Activated B cell treated with CpG ODN at 0.5 μM for 24 hours (primary cell): ENCODE results near the gene MAGEB4. TPM values are rescaled to one million over a fixed set of nuclear protein-coding genes. Genes with fewer than 3 reads are reported as not detected.
"Not testable (repeated sequence)": the region's sequence is repeated elsewhere in the genome, so short reads cannot be mapped to it uniquely, and the experiment has no call there.

Source experiments
- ATAC-seq: fragments of 200-7000 bp; cut with Tn5 transposase; one replicate; pipeline ENCODE4 v1.10.0; 2021; ENCODE audit warnings: low read depth, mild to moderate bottlenecking, moderate library complexity
- CTCF ChIA-PET: fragments of 350-600 bp; sonication (Branson Sonifier 250); formaldehyde crosslinking; loops from one replicate; lab custom pipeline; 2021; ENCODE audit warnings: antibody characterized with exemption; lab: Charles Lee
- POLR2A ChIA-PET: fragments of 350-600 bp; sonication (Branson Sonifier 250); formaldehyde crosslinking; loops from one replicate; lab custom pipeline; 2021; ENCODE audit warnings: antibody characterized with exemption; lab: Charles Lee
- DNase-seq: peaks from one replicate; pipeline ENCODE4 v3.0.0; 2022
- H3K27ac Mint-ChIP-seq: one replicate; pipeline ENCODE4 v1.8.0; 2020; ENCODE audit warnings: mixed read lengths
- H3K27me3 Mint-ChIP-seq: one replicate; pipeline ENCODE4 v1.8.0; 2021; ENCODE audit warnings: mixed read lengths
- H3K36me3 Mint-ChIP-seq: one replicate; pipeline ENCODE4 v1.8.0; 2021; ENCODE audit warnings: low read depth, mixed read lengths
- H3K4me1 Mint-ChIP-seq: one replicate; pipeline ENCODE4 v1.8.0; 2021; ENCODE audit warnings: mixed read lengths
- H3K4me3 Mint-ChIP-seq: one replicate; pipeline ENCODE4 v1.8.0; 2020; ENCODE audit warnings: mild to moderate bottlenecking, mixed read lengths
- H3K9me3 Mint-ChIP-seq: one replicate; pipeline ENCODE4 v1.8.0; 2020; ENCODE audit warnings: mixed read lengths
- intact Hi-C: fragments of 100-400 bp; cut with micrococcal nuclease; formaldehyde crosslinking; loops from one replicate; pipeline ENCODE4 v1.15.1; 2024
- total RNA-seq: library from RNA; stranded (reverse); gene quantifications from 2 replicates; pipeline ENCODE4 v1.2.3, GENCODE V29; 2022
- TF ChIP-seq, protein P1 (sequence below): fragments of 200-600 bp; IDR thresholded peaks from one replicate; pipeline ENCODE4 v1.8.0; 2022; ENCODE audit warnings: antibody characterized with exemption, mild to moderate bottlenecking

The MAGEB4 gene, protein sequence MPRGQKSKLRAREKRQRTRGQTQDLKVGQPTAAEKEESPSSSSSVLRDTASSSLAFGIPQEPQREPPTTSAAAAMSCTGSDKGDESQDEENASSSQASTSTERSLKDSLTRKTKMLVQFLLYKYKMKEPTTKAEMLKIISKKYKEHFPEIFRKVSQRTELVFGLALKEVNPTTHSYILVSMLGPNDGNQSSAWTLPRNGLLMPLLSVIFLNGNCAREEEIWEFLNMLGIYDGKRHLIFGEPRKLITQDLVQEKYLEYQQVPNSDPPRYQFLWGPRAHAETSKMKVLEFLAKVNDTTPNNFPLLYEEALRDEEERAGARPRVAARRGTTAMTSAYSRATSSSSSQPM
- not detected in 2 replicates for total RNA-seq

DNA sequence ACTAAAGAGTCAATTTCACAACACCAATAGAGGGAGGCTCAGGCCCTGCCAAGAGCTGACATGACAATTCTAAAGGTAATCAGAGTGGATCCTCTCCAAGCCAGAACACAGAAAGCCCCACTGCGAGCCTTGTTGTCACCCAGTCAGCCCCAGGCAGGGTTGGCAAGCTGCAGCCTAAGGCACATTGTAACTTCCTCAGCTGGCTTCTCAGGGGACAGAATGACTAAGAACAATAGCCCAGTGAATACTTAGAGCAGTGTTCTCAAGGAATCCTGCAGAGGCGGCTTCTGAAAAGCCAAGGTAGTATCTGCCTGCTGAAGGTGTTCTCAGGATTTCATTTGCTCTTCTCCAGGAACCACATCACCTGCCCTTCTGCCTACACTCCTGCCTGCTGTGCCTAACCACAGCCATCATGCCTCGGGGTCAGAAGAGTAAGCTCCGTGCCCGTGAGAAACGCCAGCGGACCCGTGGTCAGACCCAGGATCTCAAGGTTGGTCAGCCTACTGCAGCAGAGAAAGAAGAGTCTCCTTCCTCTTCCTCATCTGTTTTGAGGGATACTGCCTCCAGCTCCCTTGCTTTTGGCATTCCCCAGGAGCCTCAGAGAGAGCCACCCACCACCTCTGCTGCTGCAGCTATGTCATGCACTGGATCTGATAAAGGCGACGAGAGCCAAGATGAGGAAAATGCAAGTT, at the start of gene MAGEB4:
MAGEB4 (plus strand) TSS at position 277 of the 692 bp plus-strand sequence; CDS start at position 413, 136 bp downstream.
- ATAC-seq (no peak), DNase-seq (no peak)
- Mint-ChIP-seq H3K9me3 (no peaks in the 10 kb centered on the region), H3K4me1 (no peaks in the 10 kb centered on the region), H3K4me3 (no peak within 1 kb of the TSS), H3K36me3 (no peaks in the 10 kb centered on the region), H3K27ac (no peak within 1 kb of the TSS), H3K27me3 (no peaks in the 10 kb centered on the region)
- ChIA-PET POLR2A (no interaction called here), CTCF (no interaction called here)
- TF ChIP-seq, protein P1, sequence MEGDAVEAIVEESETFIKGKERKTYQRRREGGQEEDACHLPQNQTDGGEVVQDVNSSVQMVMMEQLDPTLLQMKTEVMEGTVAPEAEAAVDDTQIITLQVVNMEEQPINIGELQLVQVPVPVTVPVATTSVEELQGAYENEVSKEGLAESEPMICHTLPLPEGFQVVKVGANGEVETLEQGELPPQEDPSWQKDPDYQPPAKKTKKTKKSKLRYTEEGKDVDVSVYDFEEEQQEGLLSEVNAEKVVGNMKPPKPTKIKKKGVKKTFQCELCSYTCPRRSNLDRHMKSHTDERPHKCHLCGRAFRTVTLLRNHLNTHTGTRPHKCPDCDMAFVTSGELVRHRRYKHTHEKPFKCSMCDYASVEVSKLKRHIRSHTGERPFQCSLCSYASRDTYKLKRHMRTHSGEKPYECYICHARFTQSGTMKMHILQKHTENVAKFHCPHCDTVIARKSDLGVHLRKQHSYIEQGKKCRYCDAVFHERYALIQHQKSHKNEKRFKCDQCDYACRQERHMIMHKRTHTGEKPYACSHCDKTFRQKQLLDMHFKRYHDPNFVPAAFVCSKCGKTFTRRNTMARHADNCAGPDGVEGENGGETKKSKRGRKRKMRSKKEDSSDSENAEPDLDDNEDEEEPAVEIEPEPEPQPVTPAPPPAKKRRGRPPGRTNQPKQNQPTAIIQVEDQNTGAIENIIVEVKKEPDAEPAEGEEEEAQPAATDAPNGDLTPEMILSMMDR, result no peak
- intact Hi-C loops, result no loop called here

DNA sequence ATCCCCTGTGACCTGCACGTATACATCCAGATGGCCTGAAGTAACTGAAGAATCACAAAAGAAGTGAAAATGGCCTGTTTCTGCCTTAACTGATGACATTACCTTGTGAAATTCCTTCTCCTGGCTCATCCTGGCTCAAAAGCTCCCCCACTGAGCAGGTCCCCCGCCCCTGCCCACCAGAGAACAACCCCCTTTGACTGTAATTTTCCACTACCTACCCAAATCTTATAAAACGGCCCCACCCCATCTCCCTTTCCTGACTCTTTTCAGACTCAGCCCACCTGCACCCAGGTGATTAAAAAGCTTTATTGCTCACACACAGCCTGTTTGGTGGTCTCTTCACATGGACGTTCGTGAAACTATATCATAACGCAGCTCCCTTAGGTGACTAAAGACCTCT, 47.9 kb upstream of the MAGEB4 start:
- CTCF ChIA-PET, intact Hi-C loops, H3K4me3 Mint-ChIP-seq, H3K36me3 Mint-ChIP-seq, H3K4me1 Mint-ChIP-seq, H3K27ac Mint-ChIP-seq, ATAC-seq, H3K27me3 Mint-ChIP-seq, DNase-seq, POLR2A ChIA-PET, H3K9me3 Mint-ChIP-seq: not testable (repeated sequence)

DNA sequence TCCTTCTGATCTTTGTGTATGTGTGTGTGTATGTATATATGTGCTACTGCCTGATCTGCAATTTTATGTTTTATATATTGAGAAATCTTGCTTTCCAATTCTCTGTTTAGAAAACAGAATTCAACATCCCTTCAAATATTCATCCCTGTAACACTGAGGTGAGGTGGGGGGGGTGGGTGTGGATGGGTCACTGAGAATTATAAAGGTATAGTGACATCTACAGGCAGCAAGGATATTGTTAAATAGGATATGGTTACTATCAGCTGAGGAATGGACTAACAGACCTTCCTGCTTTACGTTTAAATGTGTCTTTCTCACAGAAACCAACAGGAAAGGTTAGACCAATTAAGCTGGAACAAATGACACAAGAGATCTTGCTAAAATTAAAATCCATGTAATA, 45.5 kb upstream of the MAGEB4 start:
- TF ChIP-seq, protein P1, result no peak
- ChIA-PET POLR2A (no interaction called here), CTCF (no interaction called here)
- ATAC-seq (no peak), DNase-seq (no peak)
- H3K4me1 Mint-ChIP-seq, result no peaks in the 10 kb centered on the region
- H3K36me3 Mint-ChIP-seq, result no peaks in the 10 kb centered on the region
- intact Hi-C loops, result no loop called here
- no peak overlapping the region for H3K27ac Mint-ChIP-seq
- H3K4me3 Mint-ChIP-seq, result no peak overlapping the region
- H3K27me3 Mint-ChIP-seq, result peaks cover 4% of the 10 kb centered on the region
- H3K9me3 Mint-ChIP-seq, result no peaks in the 10 kb centered on the region

DNA sequence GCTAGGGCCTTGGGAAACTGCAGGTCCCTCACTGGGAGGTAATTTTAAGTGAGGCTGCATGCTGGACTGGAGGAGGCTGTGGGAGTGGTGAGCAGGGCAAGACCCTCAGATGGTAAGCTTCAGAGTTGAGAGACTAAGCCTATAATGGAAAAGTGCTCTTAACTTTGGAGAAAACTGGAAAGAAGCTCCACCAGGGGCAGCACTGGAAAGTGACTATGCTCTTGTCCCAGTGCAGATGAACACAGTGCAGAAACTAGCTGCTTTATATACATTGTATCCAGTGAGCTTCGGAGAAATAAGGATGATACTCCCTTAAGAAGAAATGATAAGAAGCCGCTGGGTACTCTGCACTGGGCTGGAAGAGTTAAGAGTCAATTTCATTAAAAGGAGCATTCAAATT, 29.6 kb upstream of the MAGEB4 start:
- intact Hi-C loops, result no loop called here
- no peak for ATAC-seq
- no peaks in the 10 kb centered on the region for H3K36me3 Mint-ChIP-seq
- TF ChIP-seq, protein P1, result no peak
- no peaks in the 10 kb centered on the region for H3K4me1 Mint-ChIP-seq
- H3K4me3 Mint-ChIP-seq, result no peak overlapping the region
- POLR2A ChIA-PET, result no interaction called here
- H3K27me3 Mint-ChIP-seq, result no peaks in the 10 kb centered on the region
- no peak overlapping the region for H3K27ac Mint-ChIP-seq
- CTCF ChIA-PET, result no interaction called here
- H3K9me3 Mint-ChIP-seq, result no peaks in the 10 kb centered on the region
- no peak for DNase-seq

DNA sequence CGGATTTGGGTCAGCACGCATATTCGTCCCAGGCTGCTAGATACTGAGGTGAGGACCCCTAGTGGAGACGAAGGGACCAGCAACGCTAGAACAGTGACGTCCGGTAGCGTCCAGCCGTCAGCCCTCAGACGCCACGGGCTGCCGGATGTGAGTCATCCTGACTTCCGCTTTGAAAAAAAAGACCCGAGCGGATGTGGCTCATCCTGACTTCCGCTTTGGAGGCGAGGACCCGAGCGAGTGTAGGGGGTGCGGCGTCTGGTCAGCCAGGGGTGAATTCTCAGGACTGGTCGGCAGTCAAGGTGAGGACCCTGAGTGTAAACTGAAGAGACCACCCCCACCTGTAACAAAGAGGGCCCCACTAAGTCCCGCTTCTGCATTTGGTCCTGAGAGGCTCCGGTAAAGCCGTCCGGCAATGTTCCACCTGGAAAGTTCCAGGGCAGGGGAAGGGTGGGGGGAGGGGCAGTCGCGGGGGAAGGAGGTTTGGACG, 26.4 kb upstream of the MAGEB4 start, which contains the start of gene MAGEB2:
MAGEB2 (plus strand) TSS at position 207 of the 487 bp plus-strand sequence. CDS start 3,018 bp downstream, outside the sequence.
- CTCF ChIA-PET, result no interaction called here

More for the DNA sequence above, 26.4 kb upstream of the MAGEB4 start, which contains the start of gene MAGEB2:
- POLR2A ChIA-PET, result no interaction called here
- DNase-seq (no peak), ATAC-seq (no peak)
- H3K27me3 Mint-ChIP-seq, result no peaks in the 10 kb centered on the region
- no peak within 1 kb of the TSS for H3K27ac Mint-ChIP-seq
- H3K4me1 Mint-ChIP-seq, result no peaks in the 10 kb centered on the region
- TF ChIP-seq, protein P1, result no peak
- intact Hi-C loops, result no loop called here
- no peak within 1 kb of the TSS for H3K4me3 Mint-ChIP-seq
- no peaks in the 10 kb centered on the region for H3K36me3 Mint-ChIP-seq
- no peaks in the 10 kb centered on the region for H3K9me3 Mint-ChIP-seq
